Neural cell (in vitro differentiated cells): ENCODE results near the gene EGLN1. TPM values are rescaled to one million over a fixed set of nuclear protein-coding genes. Genes with fewer than 3 reads are reported as not detected.
"Not testable (repeated sequence)": the region's sequence is repeated elsewhere in the genome, so short reads cannot be mapped to it uniquely, and the experiment has no call there.

Experiments
- H2AFZ ChIP-seq: fragments of 200-600, 300-800 bp; sonication (generic), shearing (Covaris generic); 2 replicates; pipeline ENCODE4 v1.6.0; 2014; ENCODE audit warnings: low read depth, mild to moderate bottlenecking, antibody characterized with exemption, low read length, moderate library complexity
- H3F3A ChIP-seq: fragments of 200-600 bp; shearing (Covaris generic); 2 replicates; pipeline ENCODE4 v1.6.1; 2016; ENCODE audit warnings: mild to moderate bottlenecking, moderate library complexity, mixed read lengths, antibody characterized with exemption, low read length; ENCODE audit not compliant: insufficient read depth, poor library complexity, severe bottlenecking
- H3K27ac ChIP-seq: fragments of 200-600, 300-800 bp; sonication (generic), shearing (Covaris generic); 2 replicates; pipeline ENCODE4 v1.5.1; 2014; ENCODE audit warnings: mild to moderate bottlenecking, low read length, moderate library complexity
- H3K27me3 ChIP-seq: fragments of 300-800, 200-600 bp; sonication (generic), shearing (Covaris generic); 2 replicates; pipeline ENCODE4 v1.6.0; 2014; ENCODE audit warnings: mild to moderate bottlenecking, low read depth, low read length, moderate library complexity; ENCODE audit not compliant: insufficient read depth
- H3K36me3 ChIP-seq: fragments of 300-800, 200-600 bp; sonication (generic), shearing (Covaris generic); 2 replicates; pipeline ENCODE4 v1.5.1; 2014; ENCODE audit warnings: mild to moderate bottlenecking, antibody characterized with exemption, low read length, moderate library complexity; ENCODE audit not compliant: insufficient read depth
- H3K4me2 ChIP-seq: fragments of 300-800, 200-600 bp; sonication (generic), shearing (Covaris generic); 2 replicates; pipeline ENCODE4 v1.6.0; 2014; ENCODE audit warnings: mild to moderate bottlenecking, low read length
- H3K4me3 ChIP-seq: fragments of 300-800, 200-600 bp; sonication (generic), shearing (Covaris generic); 2 replicates; pipeline ENCODE4 v1.5.1; 2014; ENCODE audit warnings: mild to moderate bottlenecking, low read length, moderate library complexity
- H3K79me2 ChIP-seq: fragments of 200-600 bp; shearing (Covaris generic); replicated peaks from 2 replicates; pipeline ENCODE4 v1.6.0; 2014; ENCODE audit warnings: mild to moderate bottlenecking, low read length, moderate library complexity; ENCODE audit not compliant: insufficient read depth
- H3K9ac ChIP-seq: fragments of 300-800, 200-600 bp; sonication (generic), shearing (Covaris generic); 2 replicates; pipeline ENCODE4 v1.6.1; 2016; ENCODE audit warnings: mild to moderate bottlenecking, low read length, mixed read lengths
- H3K9me2 ChIP-seq: fragments of 200-600 bp; shearing (Covaris generic); 2 replicates; pipeline ENCODE4 v1.6.1; 2016; ENCODE audit warnings: mild to moderate bottlenecking, low read length, mixed read lengths; ENCODE audit not compliant: insufficient read depth
- H3K9me3 ChIP-seq: fragments of 200-600, 300-800 bp; sonication (generic), shearing (Covaris generic); 2 replicates; pipeline ENCODE4 v1.6.1; 2016; ENCODE audit warnings: mild to moderate bottlenecking, mixed run types, low read length, moderate library complexity, mixed read lengths
- H4K20me1 ChIP-seq: fragments of 200-600 bp; shearing (Covaris generic); 2 replicates; pipeline ENCODE4 v1.6.1; 2016; ENCODE audit warnings: mild to moderate bottlenecking, mixed run types; ENCODE audit not compliant: insufficient read depth
- CTCF ChIP-seq: fragments of 450-650 bp; IDR thresholded peaks from 2 replicates; pipeline ENCODE4 v1.5.1; 2014; ENCODE audit warnings: antibody characterized with exemption, mild to moderate bottlenecking, moderate library complexity; ENCODE audit not compliant: poor library complexity, severe bottlenecking
- EP300 ChIP-seq: fragments of 450-650 bp; conservative IDR thresholded peaks from 2 replicates; pipeline ENCODE4 v1.6.1; 2014; ENCODE audit warnings: antibody characterized with exemption, mild to moderate bottlenecking, moderate library complexity; ENCODE audit not compliant: poor library complexity, severe bottlenecking
- EZH2 ChIP-seq: fragments of 200-600, 300-800 bp; shearing (Covaris generic), sonication (generic); IDR thresholded peaks from 2 replicates; pipeline ENCODE4 v1.6.1; 2014; ENCODE audit warnings: antibody characterized with exemption, low read length, borderline replicate concordance, mild to moderate bottlenecking; ENCODE audit not compliant: insufficient read depth, poor library complexity, severe bottlenecking
- MXI1 ChIP-seq: fragments of 450-650 bp; conservative IDR thresholded peaks from 2 replicates; pipeline ENCODE4 v1.6.1; 2014; ENCODE audit warnings: antibody characterized with exemption, mild to moderate bottlenecking; ENCODE audit not compliant: poor library complexity, severe bottlenecking
- POLR2AphosphoS5 ChIP-seq: IDR thresholded peaks from 2 replicates; pipeline ENCODE4 v1.6.1; 2012
- RAD21 ChIP-seq: fragments of 450-650 bp; conservative IDR thresholded peaks from 2 replicates; pipeline ENCODE4 v1.6.1; 2014; ENCODE audit warnings: antibody characterized with exemption, mild to moderate bottlenecking, moderate library complexity
- REST ChIP-seq: IDR thresholded peaks from 2 replicates; pipeline ENCODE4 v1.6.1; 2012; ENCODE audit warnings: borderline replicate concordance
- SMC3 ChIP-seq: fragments of 450-650 bp; conservative IDR thresholded peaks from 2 replicates; pipeline ENCODE4 v1.6.1; 2014; ENCODE audit warnings: antibody characterized with exemption, mild to moderate bottlenecking, moderate library complexity; ENCODE audit not compliant: poor library complexity
- TAF1 ChIP-seq: IDR thresholded peaks from 2 replicates; pipeline ENCODE4 v1.6.1; 2012; ENCODE audit warnings: low read depth
- polyA plus RNA-seq: library from polyadenylated mRNA; depleted of rRNA; stranded (reverse); fragments of >200 nt; gene quantifications from 2 replicates; pipeline ENCODE4 v1.2.3, GENCODE V29; 2014

The EGLN1 gene
- polyA plus RNA-seq, 1 donor from 2014 or later, result 33.2 TPM

- Histone ChIP-seq H3K9me2 (no peaks in the 10 kb centered on the region), H4K20me1 (no peaks in the 10 kb centered on the region), H3K27me3 (no peaks in the 10 kb centered on the region), H2AFZ (no peak overlapping the region), H3K79me2 (no peaks in the 10 kb centered on the region), H3K4me3 (no peak overlapping the region), H3F3A (no peaks in the 10 kb centered on the region), H3K36me3 (no peaks in the 10 kb centered on the region), H3K9ac (no peak overlapping the region), H3K27ac (no peak overlapping the region), H3K4me2 (no peak overlapping the region), H3K9me3 (no peaks in the 10 kb centered on the region)
- no peak for TF ChIP-seq POLR2AphosphoS5
- no peak for TF ChIP-seq REST
- no peak for TF ChIP-seq RAD21
- no peak for TF ChIP-seq MXI1
- TF ChIP-seq EP300, result no peak
- no peak for TF ChIP-seq CTCF
- TF ChIP-seq TAF1, result no peak
- TF ChIP-seq SMC3, result no peak
- TF ChIP-seq EZH2, result no peak
These were observed 38.5 kb upstream of the EGLN1 start for GRCh38 chr1:231460614-231461013.

GRCh38 chr1:231459438-231459837, 37.4 kb upstream of the EGLN1 start:
- not testable (repeated sequence) for H3K79me2 ChIP-seq, H2AFZ ChIP-seq, H3K4me2 ChIP-seq, H3K27me3 ChIP-seq, H3K9me2 ChIP-seq, H3K4me3 ChIP-seq, H3F3A ChIP-seq, H4K20me1 ChIP-seq, H3K27ac ChIP-seq, H3K36me3 ChIP-seq, H3K9me3 ChIP-seq, H3K9ac ChIP-seq

- H3K9me3 ChIP-seq, H3K9ac ChIP-seq, H3K27me3 ChIP-seq, H3K4me3 ChIP-seq, H3K9me2 ChIP-seq, H2AFZ ChIP-seq, H3K79me2 ChIP-seq, H3K36me3 ChIP-seq, H3K4me2 ChIP-seq, H3K27ac ChIP-seq, H4K20me1 ChIP-seq, H3F3A ChIP-seq: not testable (repeated sequence)
These were observed 35.9 kb upstream of the EGLN1 start for GRCh38 chr1:231457956-231458355.

GRCh38 chr1:231454133-231454532, 32.0 kb upstream of the EGLN1 start:
- not testable (repeated sequence) for H2AFZ ChIP-seq, H3K4me3 ChIP-seq, H3K36me3 ChIP-seq, H3K4me2 ChIP-seq, H3F3A ChIP-seq, H3K79me2 ChIP-seq, H3K9ac ChIP-seq, H3K27ac ChIP-seq, H3K9me2 ChIP-seq, H3K27me3 ChIP-seq, H3K9me3 ChIP-seq, H4K20me1 ChIP-seq
